ENCODE measurements around the gene KLHDC8B.
A peak's percentile ranks its signal among the peaks of the same experiment; 100 is the strongest.

KLHDC8B gene

DNA sequence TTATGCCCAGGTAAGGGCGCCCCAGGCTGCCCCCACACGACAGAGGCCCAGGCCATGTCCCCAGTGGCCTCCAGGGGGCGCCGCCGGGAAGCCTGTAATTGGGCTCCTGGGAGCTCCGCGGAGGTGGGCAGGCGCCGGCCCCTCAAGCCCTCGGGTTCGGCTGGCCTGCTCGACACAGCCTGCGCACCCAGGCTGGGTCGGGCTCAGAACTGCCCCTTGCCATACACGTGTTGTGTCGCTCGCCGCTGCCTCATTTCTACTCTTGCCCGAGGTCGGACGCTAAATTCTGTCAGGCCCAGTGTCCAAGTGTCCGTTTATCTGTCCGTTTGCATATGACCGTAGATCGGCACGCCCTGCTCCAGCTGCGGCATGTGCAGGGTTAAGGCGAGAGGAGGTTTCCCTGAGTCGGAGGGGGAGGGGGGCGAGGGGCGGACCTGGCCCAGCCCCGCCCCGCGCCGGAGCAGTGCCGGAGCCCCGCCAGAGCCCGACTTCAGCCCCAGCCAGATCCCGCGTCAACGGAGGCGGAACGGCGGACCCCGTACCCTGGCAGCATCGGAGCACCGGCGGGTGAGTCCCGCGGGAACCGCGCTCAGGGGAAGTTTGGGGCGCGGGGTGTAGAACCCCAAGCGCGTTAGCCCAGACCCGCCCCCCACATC lies at the start of gene KLHDC8B:
Gene KLHDC8B (plus strand): TSS at position 480 of the 656 bp plus-strand sequence. CDS start 1,172 bp downstream, outside the sequence.
- no peak for DNase-seq

DNA sequence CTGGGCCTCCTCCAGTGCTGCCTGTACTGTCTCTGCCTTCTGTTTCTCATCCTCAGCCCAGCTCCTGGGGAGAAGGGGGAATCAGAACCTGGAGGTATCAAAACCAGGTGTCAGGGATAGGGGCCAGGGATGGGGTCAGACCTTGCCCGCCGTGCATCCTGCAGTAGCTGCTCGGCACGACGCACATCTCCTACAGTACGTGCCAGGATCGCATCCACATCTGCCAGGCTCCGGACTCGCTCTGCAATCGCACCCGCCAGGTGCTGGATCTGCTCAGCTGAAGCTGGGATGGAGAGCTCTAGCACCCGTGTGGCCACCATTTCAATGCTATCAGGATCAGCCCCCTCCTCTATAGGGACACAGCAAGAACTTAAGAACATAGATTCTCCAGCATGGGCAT lies 49.4 kb upstream of the KLHDC8B start:
- DNase-seq, result no peak

DNA sequence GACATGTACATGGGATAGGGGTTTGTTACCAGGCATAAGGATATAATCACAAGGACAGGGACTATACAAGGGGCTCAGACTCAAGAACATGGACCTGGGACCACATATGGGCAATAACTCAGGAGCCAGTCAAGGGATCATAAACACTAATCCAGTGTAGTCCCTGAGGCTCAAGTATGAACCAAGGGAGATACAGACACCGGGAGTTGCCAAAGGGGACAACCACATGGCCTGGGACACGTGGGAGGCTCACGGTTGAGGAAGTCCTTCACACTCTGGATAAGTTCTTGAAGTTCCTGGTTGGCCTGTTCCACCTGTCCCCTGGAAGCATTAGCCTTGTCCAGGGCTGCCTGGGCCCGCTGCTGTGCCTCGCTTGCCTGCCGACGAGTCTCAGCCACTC lies 48.9 kb upstream of the KLHDC8B start:
- no peak for DNase-seq

DNA sequence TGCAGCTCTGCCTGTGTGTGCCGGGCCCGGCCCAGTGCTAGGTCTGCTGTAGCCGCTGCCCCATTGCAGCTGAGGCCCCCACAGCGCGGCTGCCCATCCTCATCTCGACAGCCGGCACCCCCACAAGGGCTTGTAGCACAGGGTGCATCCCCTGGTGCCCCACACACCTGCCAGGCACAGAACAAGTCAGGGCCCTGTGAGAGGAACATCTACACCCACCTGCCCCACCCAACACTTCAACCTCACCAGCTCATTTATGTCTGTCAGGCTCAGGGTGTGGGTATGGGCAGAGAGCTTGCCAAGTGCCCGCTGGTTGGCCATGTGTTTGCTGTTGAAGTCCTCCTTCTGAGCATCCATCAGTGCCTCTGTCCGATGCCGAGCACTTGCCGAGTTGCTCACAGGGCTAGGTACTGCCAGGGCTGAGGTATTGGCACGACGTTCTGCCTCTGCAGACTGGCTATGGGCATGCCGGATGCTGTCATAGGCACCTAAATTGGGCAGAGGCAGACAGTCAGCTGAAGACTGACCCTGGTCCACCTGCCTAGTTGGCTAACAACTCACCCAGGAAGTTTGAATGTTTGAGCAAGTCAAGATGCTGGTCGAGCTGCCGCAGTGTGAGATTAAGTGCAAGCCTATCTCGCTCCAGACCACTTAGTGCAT lies 48.4 kb upstream of the KLHDC8B start:
- DNase-seq, result no peak

DNA sequence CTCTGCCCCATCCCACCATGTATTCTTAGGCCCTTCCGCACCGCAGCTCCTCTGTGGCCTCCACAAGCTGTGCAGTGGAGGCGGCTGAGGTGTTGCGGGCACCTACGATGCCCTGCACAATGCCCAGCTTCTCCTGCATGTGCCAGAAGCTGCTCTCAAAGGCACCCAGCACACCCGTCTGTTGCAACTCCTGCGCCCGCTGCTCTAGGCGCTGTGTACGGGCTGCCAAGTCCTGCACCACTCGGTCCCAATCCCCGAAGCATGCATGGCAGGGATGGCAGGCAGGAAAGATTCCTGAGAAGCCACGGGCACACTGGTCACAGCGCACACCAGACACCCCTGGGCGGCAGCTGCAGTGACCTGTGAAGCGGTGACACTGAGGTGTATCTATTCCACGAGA lies 47.7 kb upstream of the KLHDC8B start:
- DNase-seq, result no peak

DNA sequence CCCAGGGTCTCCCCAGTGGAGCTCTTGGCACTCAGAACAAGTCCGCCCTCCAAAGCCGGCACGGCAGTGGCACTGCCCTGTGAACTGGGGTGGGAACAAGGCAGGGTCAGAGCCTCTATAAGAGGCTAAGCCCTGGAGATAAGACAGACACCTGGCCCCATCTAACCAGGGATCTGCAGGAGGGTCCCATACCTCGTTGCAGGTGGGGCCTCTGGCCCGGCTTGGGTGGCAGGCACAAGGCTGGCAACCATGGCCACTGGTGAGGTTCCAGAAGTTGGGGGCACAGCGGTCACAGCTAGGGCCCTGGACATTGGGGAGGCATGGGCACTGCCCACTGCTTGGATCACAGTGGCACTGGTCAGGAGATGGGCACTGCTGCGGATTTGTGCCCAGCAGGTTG lies 47.2 kb upstream of the KLHDC8B start:
- DNase-seq, result no peak

DNA sequence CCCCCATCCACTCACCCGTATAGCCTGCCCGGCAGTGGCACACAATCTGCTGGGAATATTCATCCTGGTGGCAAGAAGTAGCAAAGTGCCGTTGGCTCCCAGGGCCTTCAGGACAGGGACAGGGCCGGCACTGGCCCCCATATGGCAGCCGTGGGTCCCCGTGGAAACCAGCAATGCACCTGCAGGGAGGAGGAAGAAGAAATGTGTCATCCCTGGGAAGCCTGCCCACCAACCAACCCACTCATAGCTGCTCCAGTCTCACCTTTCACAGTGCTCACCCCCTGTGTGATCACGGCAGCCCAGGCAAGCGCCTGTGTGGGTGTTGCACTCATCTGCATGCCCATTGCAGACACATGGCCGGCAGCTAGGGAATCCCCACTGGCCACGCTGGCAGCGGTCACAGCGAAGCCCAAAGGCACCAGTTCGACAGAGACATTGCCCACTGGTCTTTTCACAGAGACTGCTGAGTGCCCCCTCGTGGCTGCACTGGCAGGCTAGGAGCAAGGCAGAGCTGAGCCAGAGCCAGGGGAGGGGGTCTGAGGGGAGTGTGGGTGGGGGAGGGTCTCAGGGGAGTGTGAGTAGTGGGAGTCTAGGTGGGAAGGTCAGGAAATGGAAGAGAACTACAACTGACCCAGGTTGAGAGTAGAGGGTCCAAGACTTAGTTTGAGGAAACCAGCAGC lies 46.3 kb upstream of the KLHDC8B start:
- no peak for DNase-seq

DNA sequence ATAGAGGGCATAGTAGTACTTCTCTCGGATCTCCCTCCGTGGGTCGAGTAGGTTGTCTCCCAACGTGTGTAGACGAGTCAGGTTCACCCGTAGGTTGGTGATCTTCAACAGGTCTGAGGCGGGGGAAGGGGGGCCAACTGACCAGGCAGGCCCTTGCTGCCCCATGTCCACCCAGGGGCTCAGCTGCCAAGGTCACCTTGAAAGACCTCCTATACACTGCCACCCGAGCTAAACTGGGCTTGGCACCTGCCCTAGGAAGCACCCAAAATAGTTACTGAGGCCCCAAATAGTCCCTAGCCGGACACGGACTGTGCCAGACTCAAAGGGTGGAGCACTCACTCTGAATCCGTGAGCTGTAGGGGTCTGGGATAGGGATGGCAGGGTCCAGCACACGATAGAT lies 40.4 kb upstream of the KLHDC8B start:
- no peak for DNase-seq

DNA sequence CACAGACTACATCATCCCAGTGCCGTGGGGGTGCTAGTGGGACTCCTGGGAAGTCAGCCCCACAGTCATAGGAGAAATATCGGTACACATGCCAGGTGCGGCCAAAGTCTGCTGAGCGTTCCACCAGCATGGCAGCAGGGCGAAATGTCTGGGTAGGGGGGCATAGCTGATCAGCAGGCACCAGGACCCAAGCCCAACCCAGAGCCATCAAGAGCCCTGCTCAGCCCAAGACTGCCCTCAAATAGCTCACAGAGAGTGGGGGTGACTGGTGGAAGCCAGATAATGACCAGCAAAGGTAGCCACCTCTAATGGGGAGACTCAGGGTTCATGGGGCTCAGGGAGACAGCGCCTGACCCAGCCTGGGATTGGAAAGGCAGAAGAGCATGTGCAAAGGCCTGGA lies 39.8 kb upstream of the KLHDC8B start:
- no peak for DNase-seq

DNA sequence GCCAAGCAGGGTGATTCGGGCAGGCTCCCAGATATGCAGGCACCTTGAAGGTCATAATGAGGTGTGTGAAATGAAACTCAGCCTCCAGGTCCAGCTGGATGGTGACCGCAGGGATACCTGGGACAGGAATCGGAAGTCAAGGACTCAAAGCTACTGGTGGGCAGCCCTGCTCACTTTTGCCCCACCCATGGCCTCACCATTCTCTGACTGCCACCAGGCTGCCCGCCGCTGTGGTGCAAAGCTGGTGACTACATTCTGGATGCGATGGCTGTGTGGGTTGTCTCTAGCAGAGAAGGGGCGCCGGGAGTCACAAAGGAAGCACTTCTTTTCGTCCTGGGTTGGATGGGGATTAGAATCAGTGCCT lies 39.3 kb upstream of the KLHDC8B start:
- no peak for DNase-seq

DNA sequence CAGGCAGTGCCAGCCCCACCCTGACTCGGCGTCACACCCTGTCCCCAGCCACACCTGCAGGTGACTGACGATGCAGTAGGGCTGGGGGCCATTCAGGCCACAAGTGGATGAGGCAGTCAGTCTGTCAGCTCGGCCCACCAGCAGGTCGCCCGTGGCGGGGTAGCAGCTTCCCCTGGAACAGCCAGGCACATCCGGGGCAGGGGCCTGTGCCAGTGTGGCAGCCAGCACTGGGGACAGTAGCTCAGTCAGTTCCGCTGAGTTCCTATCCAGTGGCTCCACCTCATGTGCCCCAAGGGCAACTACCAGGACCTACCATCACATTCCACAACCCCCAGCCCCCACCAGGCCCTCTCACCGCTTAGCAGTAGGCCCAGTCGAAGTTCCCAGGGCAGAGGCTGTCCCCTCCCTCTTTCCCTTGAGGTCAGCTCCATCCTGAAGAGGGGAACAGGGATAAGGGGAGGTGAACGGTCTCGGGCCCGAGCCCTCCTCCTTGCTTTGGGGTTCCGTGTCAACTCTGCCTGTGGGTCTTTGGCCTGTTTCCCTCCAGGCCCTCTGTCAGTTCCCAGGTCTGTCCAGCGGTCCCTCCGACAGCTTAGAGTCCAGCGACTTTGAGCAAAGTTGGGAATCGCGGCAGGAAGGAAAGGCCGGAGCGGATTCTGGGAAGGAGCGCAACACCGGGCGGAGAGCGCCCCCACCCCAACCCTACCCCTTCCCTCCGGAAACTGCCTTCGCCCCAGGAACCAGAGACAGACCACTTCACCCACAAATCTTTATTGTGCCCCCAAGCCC lies 38.8 kb upstream of the KLHDC8B start, which contains the start of gene LAMB2:
Gene LAMB2 (minus strand): TSS at position 614 of the 789 bp plus-strand sequence. CDS start 183 bp downstream, at position 431.
- no peak for DNase-seq

DNA sequence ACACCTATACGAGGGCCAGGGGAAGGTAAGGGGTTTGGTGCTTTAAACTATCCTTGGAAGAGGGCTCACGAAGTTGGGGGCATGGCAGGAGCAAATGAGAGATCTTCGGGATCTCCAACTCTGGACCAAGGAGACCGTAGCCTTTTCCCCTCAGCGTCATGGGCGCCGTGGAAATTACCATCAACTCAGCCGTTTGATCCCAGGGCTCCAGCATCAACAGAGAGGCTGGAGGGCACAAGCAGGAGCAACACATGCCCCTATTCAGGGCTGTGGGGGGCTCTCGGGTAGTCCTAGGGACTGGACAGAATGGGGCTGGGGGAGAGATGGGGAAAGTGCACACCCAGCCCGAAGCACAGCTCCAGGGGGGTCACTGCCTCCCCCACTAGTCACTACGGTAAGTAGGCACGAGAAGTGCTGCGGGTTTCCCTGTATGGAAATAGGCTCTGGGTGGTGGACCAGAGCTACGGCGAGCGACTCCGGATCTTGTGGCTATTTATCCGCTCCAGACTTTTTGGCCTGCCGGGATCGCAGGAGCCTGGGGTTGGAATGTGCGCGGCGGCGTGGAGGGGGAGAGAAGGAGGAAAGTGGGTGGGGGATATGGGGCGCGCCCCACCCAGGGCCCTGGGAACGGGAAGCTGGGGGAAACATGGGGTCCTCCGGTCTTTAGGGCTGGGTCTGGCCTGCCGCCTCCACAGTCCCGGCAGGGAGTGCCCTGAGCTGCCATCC lies 38.0 kb upstream of the KLHDC8B start:
- no peak for DNase-seq

DNA sequence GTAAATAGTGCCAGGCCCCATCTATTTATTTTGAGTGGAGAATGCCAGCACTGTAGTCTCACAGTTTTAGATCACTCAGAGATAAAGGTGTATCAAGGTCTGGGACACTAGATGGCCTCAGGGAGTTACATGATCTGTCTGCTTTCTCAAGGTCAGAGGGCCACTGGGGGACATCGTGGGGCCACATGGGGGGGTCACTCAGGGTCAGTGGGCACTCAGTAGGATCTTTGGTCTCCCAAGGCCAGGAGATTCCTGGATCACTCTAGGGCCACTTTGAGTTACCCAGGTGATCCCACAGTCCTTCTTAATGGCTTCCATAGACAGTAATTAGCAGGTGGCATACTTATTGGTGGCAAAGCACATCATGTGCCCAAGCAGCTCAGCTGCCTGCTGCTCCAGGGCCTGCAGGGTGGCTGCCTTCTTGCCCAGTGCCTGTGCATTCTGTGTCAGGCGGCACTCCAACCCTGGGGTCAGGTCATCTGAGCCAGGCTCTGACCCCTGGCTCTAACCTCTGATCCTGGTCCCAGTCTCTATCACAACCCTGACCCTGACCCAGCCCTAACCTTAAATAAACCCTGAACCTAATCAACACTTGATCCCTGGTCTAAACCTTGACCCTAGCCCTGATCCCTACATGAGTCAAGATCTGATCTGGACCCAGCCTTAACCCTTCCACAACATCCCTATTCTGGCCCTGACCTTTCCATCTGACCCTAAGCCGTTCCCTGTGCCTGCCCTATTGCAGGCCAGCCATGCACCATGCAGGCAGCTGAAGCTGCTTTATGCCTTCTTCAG lies 36.7 kb upstream of the KLHDC8B start:
- DNase-seq, result no peak

DNA sequence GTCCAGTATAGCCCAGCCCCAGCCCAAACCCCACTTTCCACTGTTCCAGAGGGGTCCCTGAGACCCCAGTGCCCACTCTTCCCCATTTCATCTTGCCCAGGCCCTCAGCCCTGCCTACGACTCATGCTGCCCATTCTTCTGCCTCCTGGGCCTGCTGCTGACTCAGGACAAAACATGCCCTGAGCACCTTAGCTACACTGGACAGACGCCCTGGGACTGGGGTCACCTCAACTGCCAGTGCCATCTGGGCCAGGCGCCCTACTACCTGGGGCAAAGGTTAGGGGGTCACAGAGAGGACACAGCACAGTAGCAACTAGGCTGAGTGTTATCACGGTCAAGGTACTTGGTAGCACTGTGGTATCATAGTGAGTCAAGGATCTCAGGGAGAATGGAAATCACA lies 35.9 kb upstream of the KLHDC8B start:
- DNase-seq, result no peak

DNA sequence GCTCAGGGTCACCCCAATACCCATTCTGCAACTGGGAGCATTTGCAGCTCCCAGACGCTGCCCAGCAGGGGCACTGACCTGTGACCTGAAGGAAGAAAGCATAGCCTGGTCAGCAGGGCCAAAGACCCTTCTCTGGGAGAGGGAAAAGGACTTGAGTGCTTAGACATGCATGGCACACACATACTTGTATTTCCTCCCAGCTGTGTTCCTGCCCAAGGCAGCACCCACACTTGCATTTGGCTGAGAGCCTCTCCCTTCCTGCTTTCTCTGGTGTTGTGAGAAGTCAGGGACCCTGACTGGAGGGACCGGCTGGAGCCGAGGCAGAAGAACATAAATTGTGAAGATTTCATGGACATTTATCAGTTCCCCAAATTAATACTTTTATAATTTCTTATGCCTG lies 31.3 kb upstream of the KLHDC8B start:
- no peak for DNase-seq

DNA sequence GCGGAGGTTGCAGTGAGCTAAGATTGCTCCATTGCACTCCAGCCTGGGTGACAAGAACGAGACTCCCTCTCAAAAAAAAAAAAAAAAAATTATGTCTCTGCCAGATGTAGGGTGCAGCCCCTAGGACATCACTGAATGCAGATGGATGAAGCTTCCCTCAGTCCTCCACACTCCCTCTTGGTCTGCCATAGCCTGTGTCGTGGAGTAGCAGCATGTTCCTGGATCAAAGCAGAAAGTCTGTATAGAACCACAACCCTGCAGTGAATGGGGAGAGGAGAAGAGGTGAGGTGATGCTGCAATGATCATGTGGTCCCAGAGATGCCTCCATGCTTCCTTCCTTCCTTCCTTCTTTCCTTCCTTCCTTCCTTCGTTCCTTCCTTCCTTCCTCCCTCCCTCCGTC lies 23.2 kb upstream of the KLHDC8B start:
- no peak for DNase-seq

DNA sequence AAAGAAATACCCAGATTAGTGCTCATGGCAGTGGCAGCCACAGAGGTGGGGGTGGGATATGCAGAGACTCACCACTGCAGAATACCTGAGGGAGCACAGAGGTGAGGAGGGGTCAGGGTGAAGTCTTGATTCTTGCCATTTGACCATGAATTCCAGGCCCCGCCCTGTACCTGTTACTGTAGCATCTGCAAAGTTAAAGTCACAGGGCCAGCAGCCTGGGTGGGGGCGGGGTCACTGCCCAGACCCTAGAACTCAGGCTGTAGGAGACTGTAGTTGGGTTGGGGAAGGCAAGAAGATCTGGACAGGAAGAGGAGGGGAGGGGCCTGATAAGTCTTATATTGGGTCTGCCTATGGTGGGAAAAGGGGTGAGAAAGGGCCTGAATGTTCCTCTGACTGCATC lies 19.8 kb upstream of the KLHDC8B start:
- DNase-seq, result no peak

DNA sequence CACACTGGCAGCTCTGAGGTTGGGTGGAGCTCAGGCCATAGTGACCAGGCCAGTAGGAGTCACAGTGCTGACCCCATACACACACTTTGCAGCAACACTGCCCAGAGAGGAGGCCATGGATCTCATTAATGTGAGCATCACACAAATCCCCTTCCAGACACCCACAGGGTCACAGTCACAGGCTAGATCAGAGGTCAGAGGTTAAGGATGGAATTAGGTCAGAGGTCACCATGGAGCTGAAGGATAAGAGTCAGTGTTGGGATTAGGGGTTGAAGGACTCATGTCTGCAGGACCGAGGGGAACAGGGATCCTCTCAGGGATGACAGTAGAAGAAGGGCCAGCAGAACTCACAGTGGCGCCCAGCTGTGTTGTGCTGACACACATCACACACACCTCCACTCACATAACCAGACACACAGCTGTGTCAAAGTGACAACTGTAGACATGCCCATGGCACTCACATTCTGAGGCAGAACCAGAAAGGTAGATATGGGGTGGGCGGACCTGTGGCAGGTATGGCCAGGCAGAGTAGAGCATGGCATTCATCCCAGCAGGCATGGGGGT lies 18.0 kb upstream of the KLHDC8B start:
- no peak for DNase-seq

DNA sequence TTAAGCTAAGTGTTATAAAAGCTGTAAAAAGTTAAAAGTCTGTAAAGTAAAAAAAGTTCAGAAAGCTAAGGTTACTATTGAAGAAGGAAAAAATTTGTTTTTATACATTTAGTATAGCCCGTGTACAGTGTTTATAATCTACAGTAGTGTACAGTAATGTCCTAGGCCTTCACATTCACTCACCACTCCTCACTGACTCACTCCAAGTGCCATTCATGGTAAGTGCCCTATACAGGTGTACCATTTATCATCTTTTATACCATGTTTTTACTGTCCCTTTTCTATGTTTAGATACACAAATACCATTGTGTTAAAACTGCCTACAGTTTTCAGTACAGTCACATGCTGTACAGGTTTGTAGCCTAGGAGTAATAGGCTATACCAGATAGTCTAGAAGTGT lies 14.1 kb upstream of the KLHDC8B start:
- DNase-seq, result no peak

DNA sequence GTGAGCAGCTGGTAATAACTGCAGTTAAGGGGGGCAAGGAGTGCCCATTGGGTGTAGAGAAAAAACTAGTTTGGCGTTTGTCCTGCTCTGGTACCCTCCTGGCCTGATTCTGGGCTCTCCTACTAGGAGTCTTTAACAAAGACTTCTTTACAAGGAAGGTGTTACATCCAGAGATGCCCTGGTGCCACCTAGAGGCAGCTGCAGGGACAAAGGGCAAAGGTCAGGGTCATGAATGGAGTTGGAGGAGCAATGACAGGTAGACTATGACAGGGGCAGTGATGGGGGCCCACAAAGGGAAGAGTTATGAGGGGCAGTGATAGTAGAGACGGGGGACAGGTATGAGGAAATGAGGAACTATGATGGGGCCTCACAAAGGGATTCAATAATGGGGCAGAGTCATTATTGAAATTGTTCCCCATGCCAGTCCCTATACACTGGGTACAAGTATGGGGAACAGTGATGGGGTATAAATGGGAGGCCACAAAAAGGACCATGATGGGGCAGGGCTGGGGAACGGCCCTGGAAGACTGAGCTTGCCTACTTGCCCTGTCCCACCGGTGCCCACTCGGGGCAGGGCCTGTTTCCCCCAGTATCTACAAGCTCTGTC lies 13.2 kb upstream of the KLHDC8B start:
- peak; percentile 16 for DNase-seq

DNA sequence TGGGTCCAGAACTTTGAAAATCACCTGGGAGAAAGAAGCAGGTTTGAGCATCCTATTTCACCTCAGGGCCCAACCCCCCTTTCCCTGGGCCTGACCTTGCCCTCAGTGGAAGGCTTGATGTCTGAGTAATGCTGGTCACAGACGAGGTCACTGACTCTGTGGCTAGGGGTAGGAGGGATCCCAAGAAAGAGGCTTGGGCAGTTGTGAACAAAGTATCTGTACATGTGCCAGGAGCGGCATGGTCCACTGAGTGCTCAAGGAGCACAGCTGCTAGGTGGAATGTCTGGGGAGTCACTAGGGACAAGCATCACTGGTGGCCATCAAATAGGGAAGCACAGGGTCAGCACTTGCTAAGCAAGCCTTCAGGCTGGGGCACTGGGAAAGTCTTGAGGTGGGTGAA lies 12.6 kb upstream of the KLHDC8B start:
- DNase-seq, result no peak

All from NK-92 treated with Interleukin-12 subunit alpha and Interleukin-12 subunit beta, amount 100 ng/mL, for 24 hours (cell line).